Adrenal gland (tissue), 12 donors: ENCODE measurements around the gene XPR1. TPM values are rescaled to one million over a fixed set of nuclear protein-coding genes. Genes with fewer than 3 reads are reported as not detected.
"Not testable (repeated sequence)": the region's sequence is repeated elsewhere in the genome, so short reads cannot be mapped to it uniquely, and the experiment has no call there.

Source experiments
- DNase-seq, 7 donors: peaks; one replicate each; pipeline ENCODE4 v3.0.0-alpha.2; 2019 to 2020
- H3K27ac ChIP-seq, 5 donors: fragments of 200-600 bp; sonication (generic) in 4 of 5; 1 replicate in 3 of 5; 2 replicates in 2 of 5; pipeline versions ENCODE4 v1.5.1 to v1.8.0; 2016 to 2020; ENCODE audit warnings: mild to moderate bottlenecking in 1 of 5
- H3K27me3 ChIP-seq: fragments of 200-600 bp; 2 replicates; pipeline ENCODE4 v1.8.0; 2021
- H3K36me3 ChIP-seq, 2 donors: fragments of 200-600 bp; replicated peaks in 1 of 2; 1 replicate in 1 of 2; 2 replicates in 1 of 2; pipeline versions ENCODE4 v1.5.1 to v1.8.0; 2018 to 2022
- H3K4me1 ChIP-seq, 2 donors: fragments of 200-600 bp; replicated peaks in 1 of 2; 1 replicate in 1 of 2; 2 replicates in 1 of 2; pipeline versions ENCODE4 v1.5.1 to v1.8.0; 2018 to 2021
- H3K4me3 ChIP-seq, 4 donors: fragments of 200-600 bp; sonication (generic) in 3 of 4; one replicate each; pipeline ENCODE4 v1.5.1; 2016 to 2018
- H3K9me3 ChIP-seq, 3 donors: fragments of 200-600 bp; sonication (generic) in 1 of 3; replicated peaks in 1 of 3; 1 replicate in 2 of 3; 2 replicates in 1 of 3; pipeline versions ENCODE4 v1.5.1 to v1.8.0; 2016 to 2021
- CTCF ChIP-seq, 6 experiments: fragments of 450-650 bp in 4 of 6; fragments of 200-600 bp in 2 of 6; sonication (generic) in 1 of 6; IDR thresholded peaks; 1 replicate in 5 of 6; 2 replicates in 1 of 6; pipeline versions ENCODE4 v1.5.1 to v1.8.0; 2016 to 2021; ENCODE audit warnings: antibody characterized with exemption in 6 of 6, mild to moderate bottlenecking in 2 of 6, moderate library complexity in 1 of 6
- POLR2A ChIP-seq, 2 donors: fragments of 450-650 bp; IDR thresholded peaks; one replicate each; pipeline ENCODE4 v1.6.1; 2017; ENCODE audit warnings: antibody characterized with exemption in 2 of 2, mild to moderate bottlenecking in 2 of 2, moderate library complexity in 1 of 2
- WGBS, 4 donors: extraction: QIAGEN DNeasy Blood & Tissue Kit in 2 of 4; methylation state at CpG; one replicate each; pipeline versions ENCODE4 v1.1.5 to v1.1.7; 2013 to 2017; 5-methylcytosine and 5-hydroxymethylcytosine counted together
- intact Hi-C, 2 donors: fragments of 100-400 bp; cut with DNase I; formaldehyde crosslinking; loops; one replicate each; pipeline versions ENCODE4 v1.14.1 to v1.15.0; 2022 to 2023
- polyA plus RNA-seq, 3 donors: library from polyadenylated mRNA; stranded (reverse); fragments of 200-250 nt in 2 of 3; fragments of 350-450 nt in 1 of 3; fragmentation: Illumina TruSeq in 1 of 3; extraction: RNeasy Lipid Tissue Mini Kit (QIAGEN cat#74804) in 1 of 3; gene quantifications; one replicate each; pipeline ENCODE4 v1.2.3, GENCODE V29; 2013 to 2014
- total RNA-seq, 9 donors: library from RNA; depleted of rRNA in 4 of 9; stranded (reverse); fragments of >200 nt in 4 of 9; fragments of 120-200 nt in 1 of 9; fragmentation: NEBNext Ultra II Directional in 1 of 9; extraction: Animal tissue kit (Norgen Biotek cat#: 25700) in 1 of 9; gene quantifications; one replicate each; pipeline versions ENCODE4 v1.1.0 to v1.2.4, GENCODE V29; 2013 to 2023
- donor health status: healthy with polysubstance abuse.
- donor health status: Bipolar disorder and iron deficiency.
- donor health status: DM: yes; HTN: yes; CAD: no.
- donor health status: DM: no; HTN: no; CAD: no.
- donor health status: DM: no; HTN: no; CAD: no.
- donor health status: DM: yes; HTN: yes; CAD: no.

Gene XPR1
- total and polyA plus RNA-seq, 12 donors, result 4.8 to 53.0 (median 24.1) TPM

DNA sequence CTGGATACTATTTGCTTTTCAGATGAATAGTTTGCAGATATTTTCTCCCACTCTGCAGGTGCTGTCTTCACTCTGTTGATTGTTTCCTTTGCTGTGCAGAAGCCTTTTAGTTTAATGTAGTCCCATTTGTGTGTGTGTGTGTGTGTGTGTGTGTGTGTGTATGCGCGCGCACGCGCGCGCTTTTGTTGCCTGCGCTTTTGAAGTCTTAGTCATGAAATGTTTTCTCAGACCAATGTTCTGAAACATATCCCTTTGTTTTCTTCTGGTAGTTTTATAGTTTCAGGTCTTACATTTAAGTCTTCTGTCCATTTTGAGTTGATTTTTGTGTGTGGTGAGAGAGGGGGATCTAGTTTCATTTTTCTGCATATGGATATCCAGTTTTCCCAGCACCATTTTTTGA, 63.5 kb downstream of the XPR1 start:
- peaks cover 0 to 13% (median 9%) of the 10 kb centered on the region in 3 donors for H3K9me3 ChIP-seq
- no peaks in the 10 kb centered on the region for H3K4me1 ChIP-seq
- intact Hi-C loops, result no loop called here
- H3K27me3 ChIP-seq, result no peaks in the 10 kb centered on the region
- WGBS, 4 donors, result 91 to 98% (median 92%) methylated on average over 8 of the region's 8 CpGs
- H3K4me3 ChIP-seq, result no peak overlapping the region
- TF ChIP-seq POLR2A (IDR thresholded peaks at IDR 0.05), result no peak
- no peak for TF ChIP-seq CTCF (IDR thresholded peaks at IDR 0.05)
- no peak for DNase-seq
- H3K36me3 ChIP-seq, result no peaks in the 10 kb centered on the region
- no peak overlapping the region for H3K27ac ChIP-seq

DNA sequence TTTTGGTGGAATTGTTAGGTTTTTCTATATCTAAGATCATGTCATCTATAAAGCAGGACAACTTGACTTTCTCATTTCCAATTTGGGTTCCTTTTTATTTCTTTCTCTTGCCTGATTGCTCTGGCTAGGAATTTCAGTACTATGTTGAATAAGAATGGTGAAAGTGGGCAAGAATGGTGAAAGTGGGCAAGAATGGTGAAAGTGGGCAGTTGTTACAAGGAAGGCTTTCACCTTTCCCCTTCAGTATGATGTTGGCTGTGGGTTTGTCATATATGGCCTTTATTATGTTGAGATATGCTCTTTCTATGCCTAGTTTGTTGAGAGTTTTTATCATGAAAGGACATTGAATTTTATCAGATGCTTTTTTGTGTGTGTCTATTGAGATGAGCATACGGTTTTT, 64.5 kb downstream of the XPR1 start:
- Histone ChIP-seq H3K4me3 (no peak overlapping the region), H3K4me1 (no peaks in the 10 kb centered on the region), H3K9me3 (peaks cover 0 to 13% (median 9%) of the 10 kb centered on the region in 3 donors), H3K36me3 (no peaks in the 10 kb centered on the region), H3K27me3 (no peaks in the 10 kb centered on the region), H3K27ac (no peak overlapping the region)
- no peak for TF ChIP-seq POLR2A (IDR thresholded peaks at IDR 0.05)
- no peak for TF ChIP-seq CTCF (IDR thresholded peaks at IDR 0.05)
- no peak for DNase-seq
- intact Hi-C loops, result no loop called here
- 88 to 100% (median 91%) methylated on average over 1 of the region's 1 CpG for WGBS, 4 donors

DNA sequence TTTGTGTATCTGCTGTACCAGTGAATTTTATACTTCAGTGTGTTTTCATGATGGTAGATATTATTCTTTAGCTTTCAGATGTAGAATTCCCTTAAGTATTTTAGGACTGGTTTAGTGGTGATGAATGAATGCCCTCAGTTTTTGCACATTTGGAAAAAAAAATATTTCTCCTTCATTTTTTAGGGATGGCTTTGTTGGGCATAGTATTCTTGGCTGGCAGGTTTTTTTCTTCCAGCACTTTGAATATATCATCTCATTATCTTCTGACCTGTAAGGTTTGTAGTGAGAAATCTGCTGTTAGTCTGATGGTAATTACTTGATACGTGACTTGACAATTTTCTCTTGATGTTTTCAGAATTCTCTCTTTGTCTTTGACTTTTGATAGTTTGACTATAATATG, 66.8 kb downstream of the XPR1 start:
- Histone ChIP-seq H3K4me3 (no peak overlapping the region), H3K36me3 (no peaks in the 10 kb centered on the region), H3K27me3 (no peaks in the 10 kb centered on the region), H3K9me3 (peaks cover 0 to 19% (median 9%) of the 10 kb centered on the region in 3 donors), H3K27ac (no peak overlapping the region), H3K4me1 (no peaks in the 10 kb centered on the region)
- no peak for DNase-seq
- WGBS, 4 donors, result 94 to 98% (median 96%) methylated on average over 1 of the region's 1 CpG
- intact Hi-C loops, result no loop called here
- TF ChIP-seq POLR2A (IDR thresholded peaks at IDR 0.05), result no peak
- TF ChIP-seq CTCF (IDR thresholded peaks at IDR 0.05), result no peak

DNA sequence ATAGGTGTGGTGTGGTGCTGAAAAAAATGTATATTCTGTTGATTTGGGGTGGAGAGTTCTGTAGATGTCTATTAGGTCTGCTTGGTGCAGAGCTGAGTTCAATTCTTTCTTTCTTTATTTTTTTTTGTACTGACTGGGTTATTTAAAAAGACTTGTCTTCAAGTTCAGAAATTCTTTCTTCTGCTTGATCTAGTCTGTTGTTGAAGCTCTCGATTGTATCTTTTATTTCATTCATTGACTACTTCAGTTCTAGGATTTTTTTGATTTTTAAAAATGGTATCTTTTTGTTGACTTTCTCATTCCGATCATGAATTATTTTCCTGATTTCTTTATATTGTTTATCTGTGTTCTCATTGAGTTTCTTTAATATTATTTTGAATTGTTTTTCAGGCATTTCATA, 70.6 kb downstream of the XPR1 start:
- intact Hi-C loops, DNase-seq, H3K36me3 ChIP-seq, H3K27me3 ChIP-seq, H3K4me1 ChIP-seq, H3K27ac ChIP-seq, H3K4me3 ChIP-seq: not testable (repeated sequence)
- H3K9me3 ChIP-seq, result peaks cover 0 to 14% (median 6%) of the 10 kb centered on the region in 3 donors
- 95 to 99% (median 96%) methylated on average over 2 of the region's 2 CpGs for WGBS, 4 donors

- H3K36me3 ChIP-seq, H3K9me3 ChIP-seq, H3K27me3 ChIP-seq, H3K4me3 ChIP-seq, H3K4me1 ChIP-seq, H3K27ac ChIP-seq, DNase-seq, intact Hi-C loops: not testable (repeated sequence)
- WGBS, 4 donors, result 83 to 100% (median 95%) methylated on average over 3 to 30 of the region's 30 CpGs
Measured at GRCh38 chr1:180710746-180711145, 78.9 kb downstream of the XPR1 start.

DNA sequence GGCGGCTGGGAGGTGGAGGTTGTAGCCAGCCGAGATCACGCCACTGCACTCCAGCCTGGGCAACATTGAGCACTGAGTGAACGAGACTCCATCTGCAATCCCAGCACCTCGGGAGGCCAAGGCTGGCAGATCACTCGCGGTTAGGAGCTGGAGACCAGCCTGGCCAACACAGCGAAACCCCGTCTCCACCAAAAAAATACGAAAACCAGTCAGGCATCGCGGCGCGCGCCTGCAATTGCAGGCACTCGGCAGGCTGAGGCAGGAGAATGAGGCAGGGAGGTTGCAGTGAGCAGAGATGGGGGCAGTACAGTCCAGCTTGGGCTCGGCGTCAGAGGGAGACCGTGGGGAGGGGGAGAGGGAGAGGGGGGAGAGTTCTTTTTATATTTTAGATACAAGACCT, 79.4 kb downstream of the XPR1 start:
- 93 to 97% (median 95%) methylated on average over 16 to 17 of the region's 19 CpGs for whole genome bisulfite sequencing, 4 donors
- H3K4me1 ChIP-seq, intact Hi-C loops, H3K4me3 ChIP-seq, H3K27me3 ChIP-seq, H3K27ac ChIP-seq, DNase-seq, H3K9me3 ChIP-seq, H3K36me3 ChIP-seq: not testable (repeated sequence)
